Measurements from ENCODE around the gene KRT14.
"Not testable (repeated sequence)": the region's sequence is repeated elsewhere in the genome, so short reads cannot be mapped to it uniquely, and the experiment has no call there.

KRT14 gene

GRCh38 chr17:41625602-41626001, 38.9 kb upstream of the KRT14 start:
- TF ChIP-seq CTCF (conservative IDR thresholded peaks at IDR 0.05; ENCODE audit: low read length), result no peak
- H3K4me3 ChIP-seq (ENCODE audit: low read length), result no peak overlapping the region
- no peak for DNase-seq (ENCODE audit: low read depth)

GRCh38 chr17:41624208-41625101, 37.8 kb upstream of the KRT14 start, which contains the start of gene KRT17:
Gene KRT17, minus strand, starts transcription at chr17:41624575. Its CDS starts 66 bp downstream, at chr17:41624509.
- no peak for DNase-seq (ENCODE audit: low read depth)
- H3K4me3 ChIP-seq (ENCODE audit: low read length), result no peak within 1 kb of the TSS
- TF ChIP-seq CTCF (conservative IDR thresholded peaks at IDR 0.05; ENCODE audit: low read length), result no peak

- DNase-seq (ENCODE audit: low read depth); H3K4me3 ChIP-seq (ENCODE audit: low read length): not testable (repeated sequence)
These were observed 36.6 kb upstream of the KRT14 start for GRCh38 chr17:41623184-41623861.

- DNase-seq (ENCODE audit: low read depth); H3K4me3 ChIP-seq (ENCODE audit: low read length): not testable (repeated sequence)
These were observed 35.9 kb upstream of the KRT14 start for GRCh38 chr17:41622340-41623183.

- TF ChIP-seq CTCF (conservative IDR thresholded peaks at IDR 0.05; ENCODE audit: low read length), result no peak
- H3K4me3 ChIP-seq (ENCODE audit: low read length), result no peak overlapping the region
- no peak for DNase-seq (ENCODE audit: low read depth)
These were observed 35.2 kb upstream of the KRT14 start for GRCh38 chr17:41621916-41622315.

- H3K4me3 ChIP-seq (ENCODE audit: low read length); DNase-seq (ENCODE audit: low read depth): not testable (repeated sequence)
These were observed 34.7 kb upstream of the KRT14 start for GRCh38 chr17:41621435-41621817.

- H3K4me3 ChIP-seq (ENCODE audit: low read length), result no peak overlapping the region
- DNase-seq (ENCODE audit: low read depth), result peak; percentile 29
- TF ChIP-seq CTCF (conservative IDR thresholded peaks at IDR 0.05; ENCODE audit: low read length), result no peak
These were observed 34.1 kb upstream of the KRT14 start for GRCh38 chr17:41620583-41621434.

GRCh38 chr17:41619927-41620582, 33.4 kb upstream of the KRT14 start:
- DNase-seq (ENCODE audit: low read depth), result not testable (repeated sequence)

More at GRCh38 chr17:41619927-41620582, 33.4 kb upstream of the KRT14 start:
- H3K4me3 ChIP-seq (ENCODE audit: low read length), result not testable (repeated sequence)
